Right lung (tissue), 10 donors: Measurements from ENCODE around the gene TPR. TPM values are rescaled to one million over a fixed set of nuclear protein-coding genes. Genes with fewer than 3 reads are reported as not detected.
"Not testable (repeated sequence)": the region's sequence is repeated elsewhere in the genome, so short reads cannot be mapped to it uniquely, and the experiment has no call there.

Experiments used
- DNase-seq, 2 donors: peaks; one replicate each; pipeline ENCODE4 v3.0.0-alpha.2; 2013
- long read RNA-seq, 8 donors: transcript quantifications; one replicate each; lab custom pipeline, GENCODE V29; 2026
- polyA plus RNA-seq, 5 donors: library from polyadenylated mRNA; unstranded; fragments of 120-200 nt; gene quantifications; one replicate each; pipeline versions ENCODE4 v1.2.1 to v1.2.3, GENCODE V29; 2013; ENCODE audit warnings: inconsistent platforms in 1 of 5, low replicate concordance in 1 of 5; ENCODE audit not compliant: insufficient read length in 5 of 5, insufficient read depth in 1 of 5

TPR gene
- polyA plus RNA-seq = 100 to 1,000 TPM in 4 of 5 donors, 10 to 100 TPM in 1; 78.6 to 134 (median 131) TPM
- long read RNA-seq, donor 1, partial matches to known transcripts = 85 of 90 reads
- long read RNA-seq, donor 1, other reads (novel, unspliced or antisense) = 5 of 90 reads
- long read RNA-seq, donor 2, partial matches to known transcripts = 18 of 18 reads
- long read RNA-seq, donor 2, other reads (novel, unspliced or antisense) = 0 of 18 reads
- long read RNA-seq, donor 3, partial matches to known transcripts = 34 of 34 reads
- long read RNA-seq, donor 3, other reads (novel, unspliced or antisense) = 0 of 34 reads
- long read RNA-seq, donor 4, partial matches to known transcripts = 26 of 26 reads
- long read RNA-seq, donor 4, other reads (novel, unspliced or antisense) = 0 of 26 reads
- long read RNA-seq, donor 5, partial matches to known transcripts = 75 of 76 reads
- long read RNA-seq, donor 5, other reads (novel, unspliced or antisense) = 0 of 76 reads
- long read RNA-seq, donor 6, partial matches to known transcripts = 58 of 59 reads
- long read RNA-seq, donor 6, other reads (novel, unspliced or antisense) = 0 of 59 reads
- long read RNA-seq, donor 7, partial matches to known transcripts = 48 of 48 reads
- long read RNA-seq, donor 7, other reads (novel, unspliced or antisense) = 0 of 48 reads
- long read RNA-seq, donor 8, partial matches to known transcripts = 18 of 18 reads
- long read RNA-seq, donor 8, other reads (novel, unspliced or antisense) = 0 of 18 reads

DNA sequence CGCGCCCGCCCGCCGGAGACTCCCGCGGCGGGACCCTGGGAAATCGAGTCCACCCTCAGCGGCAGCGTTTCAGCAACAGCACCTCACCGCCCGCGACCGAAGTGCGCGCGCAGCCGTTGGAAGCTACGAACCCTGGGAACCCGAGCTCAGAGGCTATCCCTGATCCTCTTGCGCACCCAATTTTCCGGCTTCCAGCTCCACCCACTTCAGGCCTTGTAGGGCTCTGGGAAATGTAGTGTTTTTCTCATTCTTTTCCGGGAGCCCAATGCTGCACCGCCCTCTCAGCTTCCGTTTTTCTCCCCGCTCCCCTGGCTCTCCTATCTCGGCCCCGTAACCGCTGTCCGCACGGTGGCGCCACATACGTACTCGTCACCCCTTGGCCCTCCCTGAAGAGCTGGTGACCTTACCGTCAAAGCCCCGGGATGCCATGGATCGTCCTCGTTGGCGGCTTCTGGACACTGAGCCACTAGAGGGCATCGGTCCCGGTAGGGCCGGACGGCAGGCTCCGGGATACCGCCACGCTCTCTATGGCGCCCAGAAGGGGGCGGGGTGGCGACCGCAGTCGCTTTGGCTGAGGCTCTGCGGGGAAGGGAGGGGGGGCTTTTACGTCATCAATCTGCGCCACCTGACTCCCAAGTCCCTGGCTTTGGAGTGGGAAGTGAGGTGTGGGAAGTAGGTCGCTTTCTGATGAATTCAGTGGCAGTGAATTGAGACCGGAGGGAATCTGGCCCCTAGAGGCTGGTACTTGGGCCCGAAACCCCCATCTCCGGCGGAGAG, at the start of gene TPR, which contains the start of gene ODR4:
Gene TPR (minus strand): TSS at position 102 of the 777 bp plus-strand sequence. CDS start 225 bp downstream, outside the sequence.
Gene ODR4 (plus strand): TSS at position 687 of the 777 bp plus-strand sequence. CDS start 3,948 bp downstream, outside the sequence.
- DNase-seq = peak; percentile 100

DNA sequence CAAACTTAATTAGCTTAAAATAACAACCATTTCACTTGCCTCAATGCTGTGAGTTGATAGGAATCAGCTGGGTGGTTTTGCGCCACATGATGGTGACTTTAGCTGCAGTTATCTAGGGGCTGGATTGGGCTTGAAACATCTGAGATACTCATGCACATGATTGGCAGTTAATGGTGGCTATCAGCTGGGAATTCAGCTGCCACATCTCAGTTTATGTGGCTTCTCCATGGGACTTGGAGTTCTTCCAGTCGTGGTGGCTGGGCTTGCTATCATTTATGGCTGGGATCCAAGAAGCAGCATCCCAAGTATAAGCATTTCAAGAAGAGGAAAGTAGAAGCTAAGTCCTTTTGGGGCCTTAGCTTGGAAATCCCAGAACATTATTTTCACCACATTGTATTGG, 49.5 kb upstream of the TPR start:
- peak; percentile 35 to 38 for DNase-seq

DNA sequence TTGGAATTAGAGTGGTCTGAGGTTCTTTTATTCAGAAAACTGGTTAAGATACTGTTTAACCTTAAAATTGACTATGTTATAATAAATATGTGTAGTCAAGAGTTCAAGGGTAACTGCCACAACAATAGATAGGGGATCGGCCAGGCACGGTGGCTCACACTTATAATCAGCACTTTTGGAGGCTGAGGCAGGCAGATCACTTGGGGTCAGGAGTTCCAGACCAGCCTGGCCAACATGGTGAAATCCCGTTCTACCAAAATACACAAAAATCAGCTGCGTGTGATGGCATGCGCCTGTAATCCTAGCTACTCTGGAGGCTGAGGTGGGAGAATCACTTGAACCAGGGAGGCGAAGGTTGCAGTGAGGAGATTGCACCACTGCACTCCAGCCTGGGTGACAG, 46.4 kb upstream of the TPR start:
- no peak for DNase-seq

DNA sequence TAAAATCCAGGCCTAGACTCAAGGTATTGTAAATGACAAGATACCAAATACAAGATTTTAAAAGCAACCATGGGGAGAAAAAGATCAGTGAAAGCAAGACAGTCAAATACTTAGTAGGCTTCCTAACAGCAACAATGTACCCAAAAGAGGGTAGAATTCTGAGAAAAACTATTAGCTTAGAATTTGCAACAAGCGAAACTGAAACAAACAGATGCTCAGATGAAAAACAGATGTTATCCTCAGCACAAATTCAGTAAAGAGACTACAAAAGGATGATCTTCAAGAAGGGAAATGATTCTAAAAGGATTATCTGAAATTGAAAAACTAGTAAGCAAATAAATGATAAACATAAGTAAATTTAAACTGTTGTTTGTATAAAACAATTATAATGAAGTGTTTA, 45.9 kb upstream of the TPR start:
- DNase-seq = peak; percentile 31 to 32

DNA sequence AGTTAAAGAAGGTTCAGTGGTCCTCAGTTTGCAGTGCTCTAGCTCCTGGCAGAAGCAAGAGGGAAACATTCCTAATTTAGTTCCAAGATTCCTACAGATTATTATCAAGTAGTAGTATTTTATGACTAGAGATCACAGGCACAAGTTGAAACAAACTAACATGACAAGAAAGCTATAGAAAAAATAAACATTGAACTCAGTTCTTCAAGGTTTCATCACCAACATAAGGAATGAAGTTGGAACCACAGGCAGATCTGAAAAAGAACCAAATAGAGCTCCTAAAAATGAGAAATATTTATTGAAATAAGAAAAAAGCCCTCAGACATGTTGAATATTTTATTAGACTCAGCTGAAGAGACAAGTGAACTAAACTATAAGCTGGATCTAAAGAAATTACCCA, 45.3 kb upstream of the TPR start:
- DNase-seq = no peak

DNA sequence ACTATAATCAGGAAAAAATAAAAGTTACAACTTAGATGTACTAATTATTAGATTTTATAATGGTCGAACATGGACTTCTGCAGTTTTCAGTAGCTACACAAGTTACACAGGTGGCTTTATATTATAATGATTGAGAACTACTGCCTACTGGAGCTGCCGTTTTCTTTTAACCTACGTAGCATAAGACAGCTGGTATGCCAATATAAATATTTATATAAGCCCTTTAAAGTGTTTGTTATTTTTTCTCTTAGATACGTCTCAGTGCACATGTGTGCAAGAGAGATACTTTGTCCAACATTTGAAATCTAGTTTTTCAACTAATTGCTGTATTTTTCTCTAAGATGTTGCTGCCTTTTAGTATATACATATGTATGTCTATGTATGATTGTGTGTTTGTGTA, 43.5 kb upstream of the TPR start:
- DNase-seq = no peak

DNA sequence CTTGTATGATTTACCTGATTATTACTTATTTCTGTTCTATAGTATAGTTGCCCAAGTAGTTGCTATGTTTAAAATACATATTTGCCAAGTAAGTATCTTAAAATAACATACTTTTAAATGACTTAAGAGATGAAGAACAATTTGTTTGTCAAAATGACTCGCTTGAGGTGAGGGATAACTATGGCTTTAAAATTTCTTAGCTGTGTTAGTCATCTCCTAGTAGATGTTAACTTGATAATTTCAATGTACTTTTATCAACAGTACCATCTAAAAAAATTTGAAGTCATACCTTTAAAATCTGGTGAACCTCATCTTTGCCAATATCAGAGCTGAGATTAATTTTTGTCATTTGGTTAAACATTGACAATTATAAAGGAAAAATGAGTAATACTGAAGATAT, 38.3 kb upstream of the TPR start:
- no peak for DNase-seq

DNA sequence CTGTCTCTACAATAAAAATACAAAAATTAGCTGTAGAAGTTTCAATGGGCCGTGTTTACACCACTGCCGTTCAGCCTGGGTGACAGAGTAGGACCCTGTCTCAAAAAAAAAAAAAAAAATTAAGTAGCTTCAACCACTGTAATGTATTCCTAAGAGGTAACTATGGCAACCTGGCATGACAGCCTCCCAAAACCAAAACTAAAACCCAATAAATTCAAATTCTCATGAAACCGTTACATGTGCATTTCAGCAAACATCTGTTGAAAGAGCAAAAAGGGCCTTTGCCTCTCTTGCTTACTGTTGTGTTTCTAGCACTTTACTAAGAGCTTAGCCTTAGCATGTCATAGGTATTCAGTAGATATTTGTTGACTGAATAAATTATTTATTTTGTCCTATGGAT, 34.0 kb upstream of the TPR start:
- no peak for DNase-seq

DNA sequence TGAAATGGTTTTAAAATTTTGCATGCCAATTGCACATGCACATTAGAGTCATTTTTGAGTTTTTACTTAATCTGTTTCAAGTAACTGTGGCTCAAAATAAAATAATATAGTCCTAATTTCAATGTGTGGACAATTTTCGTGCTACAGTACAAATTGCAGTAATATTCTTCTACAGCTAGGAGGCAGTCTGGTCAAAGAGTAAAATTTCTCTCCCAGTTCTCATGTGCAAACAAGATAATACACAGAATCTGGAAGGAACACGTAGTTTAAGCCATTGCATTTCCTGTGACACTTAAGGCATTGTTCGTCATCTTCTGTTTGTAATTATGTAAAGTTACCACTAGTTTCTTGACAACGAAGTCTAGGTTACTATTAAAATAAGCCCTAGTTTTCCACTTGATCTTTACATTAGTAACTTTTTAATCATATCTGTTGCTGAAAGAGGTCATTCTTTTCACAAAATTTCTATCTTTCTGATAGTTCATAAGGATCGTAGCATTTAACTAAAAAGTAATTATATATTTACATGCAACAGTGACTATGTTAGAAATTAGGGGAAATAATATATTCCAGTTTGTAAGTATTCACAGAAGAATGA, 29.5 kb upstream of the TPR start:
- DNase-seq = peak; percentile 12 to 32

DNA sequence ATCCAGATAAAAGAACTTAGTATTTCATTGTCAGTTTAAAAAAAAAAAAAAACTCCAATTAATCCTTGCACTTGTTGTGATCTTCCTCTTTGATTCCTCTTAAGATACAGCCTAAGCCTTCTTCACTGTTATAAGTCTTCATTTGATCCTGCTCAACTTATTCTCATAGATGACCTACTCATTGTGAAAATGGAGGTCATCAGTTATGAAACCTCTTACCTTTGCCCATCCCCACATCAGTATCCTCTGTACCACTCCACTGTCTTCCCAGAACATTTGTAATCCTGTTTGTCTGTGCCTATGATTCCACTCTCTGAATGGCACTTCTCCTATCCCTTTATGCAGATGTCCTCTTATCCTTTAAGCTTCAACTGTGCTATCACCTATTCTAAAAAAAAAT, 28.6 kb upstream of the TPR start:
- DNase-seq = no peak

DNA sequence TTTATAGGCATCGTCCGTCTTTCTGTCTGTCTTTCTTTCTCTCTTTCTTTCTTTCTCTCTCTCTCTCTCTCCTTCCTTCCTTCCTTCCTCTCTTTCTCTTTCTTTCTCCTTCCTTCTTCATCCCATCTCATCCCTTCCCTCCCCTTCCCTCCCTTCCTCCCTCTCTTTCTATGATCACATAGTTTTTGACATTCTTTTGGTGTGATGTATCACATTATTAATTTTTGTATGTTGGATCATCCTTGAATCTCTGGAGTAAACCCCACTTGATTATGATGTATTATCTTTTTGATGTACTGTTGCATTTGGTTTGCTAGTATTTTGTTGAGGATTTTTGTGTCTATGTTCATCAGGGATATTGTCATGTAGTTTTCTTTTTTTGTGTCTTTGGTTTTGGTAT, 26.4 kb upstream of the TPR start:
- DNase-seq = not testable (repeated sequence)

DNA sequence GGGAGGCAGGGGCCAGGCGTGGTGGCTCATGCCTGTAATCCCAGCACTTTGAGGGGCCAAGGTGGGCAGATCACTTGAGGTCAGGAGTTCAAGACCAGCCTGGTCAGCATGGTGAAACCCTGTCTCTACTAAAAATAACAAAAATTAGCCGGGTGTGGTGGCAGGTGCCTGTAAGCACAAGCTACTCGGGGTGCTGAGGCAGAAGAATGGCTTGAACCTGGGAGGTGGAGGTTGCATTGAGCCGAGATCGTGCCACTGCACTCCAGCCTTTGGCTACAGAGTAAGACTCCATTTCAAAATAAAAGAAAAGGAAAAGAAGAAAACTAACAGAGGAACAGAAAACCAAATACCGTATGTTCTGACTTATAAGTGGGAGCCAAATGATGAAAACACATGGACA, 17.7 kb upstream of the TPR start:
- not testable (repeated sequence) for DNase-seq

DNA sequence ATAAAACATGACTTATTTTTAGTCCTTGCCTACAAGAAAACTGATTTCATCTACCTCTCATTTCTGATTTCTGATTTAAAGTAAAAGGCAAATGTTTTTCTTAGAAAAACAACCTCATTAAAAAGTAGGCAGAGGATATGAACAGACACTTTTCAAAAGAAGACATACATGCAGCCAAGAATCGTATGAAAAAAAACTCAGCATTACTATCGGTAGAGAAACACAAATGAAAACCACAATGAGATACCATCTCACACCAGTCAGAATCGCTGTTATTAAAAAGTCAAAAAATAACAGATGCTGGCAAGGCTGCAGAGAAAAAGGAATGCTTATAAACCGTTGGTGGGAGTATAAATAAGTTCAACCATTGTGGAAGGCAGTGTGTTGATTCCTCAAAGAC, 16.8 kb upstream of the TPR start:
- no peak for DNase-seq

DNA sequence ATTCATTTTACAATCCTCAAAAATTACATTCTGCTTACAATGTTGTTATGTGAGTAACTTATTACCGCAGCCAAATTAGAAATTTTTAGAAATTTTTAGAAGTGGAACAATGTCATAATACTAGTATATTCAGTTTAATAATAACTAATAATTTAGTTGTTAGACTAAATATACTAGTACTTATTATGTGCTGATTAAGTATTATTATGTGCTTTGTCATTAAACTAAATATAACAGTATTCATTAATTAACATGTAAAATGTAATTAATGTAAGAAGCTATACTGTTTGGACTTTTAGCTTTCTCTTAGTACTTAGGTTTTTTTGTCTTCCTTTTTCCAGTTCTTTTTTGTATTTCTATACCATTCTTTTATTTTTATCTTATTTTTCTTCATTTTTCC, 15.9 kb upstream of the TPR start:
- DNase-seq = no peak

DNA sequence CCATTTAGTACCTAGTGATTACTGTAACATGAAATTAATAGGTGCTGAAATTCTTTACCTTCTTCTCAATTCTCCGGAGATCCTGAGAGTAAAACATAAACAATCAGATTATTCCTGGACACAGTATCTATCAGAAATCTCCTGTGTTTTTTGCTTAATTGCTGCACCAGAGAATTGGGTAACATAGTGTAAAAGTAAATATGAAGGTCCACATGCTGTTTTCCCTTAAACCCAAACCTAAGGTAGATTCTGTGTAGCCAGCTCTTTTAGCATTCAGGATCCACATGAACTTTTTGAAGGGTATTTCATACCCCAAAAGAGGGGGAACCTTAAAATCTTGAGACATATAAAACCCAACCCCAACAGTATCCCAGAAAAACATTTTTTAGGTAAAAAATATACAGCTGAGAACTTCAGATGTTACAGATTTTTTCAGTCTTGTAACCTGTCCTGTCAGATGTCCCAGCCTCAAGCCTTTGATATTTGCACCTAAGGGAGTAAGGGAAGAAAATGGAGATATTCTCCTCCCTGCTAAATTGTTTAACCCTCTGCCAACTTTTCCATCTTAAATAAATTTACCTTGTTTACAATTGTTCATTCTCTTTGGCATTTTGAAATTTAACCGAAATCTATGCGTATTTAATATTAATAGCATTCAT, 11.8 kb upstream of the TPR start:
- no peak for DNase-seq

DNA sequence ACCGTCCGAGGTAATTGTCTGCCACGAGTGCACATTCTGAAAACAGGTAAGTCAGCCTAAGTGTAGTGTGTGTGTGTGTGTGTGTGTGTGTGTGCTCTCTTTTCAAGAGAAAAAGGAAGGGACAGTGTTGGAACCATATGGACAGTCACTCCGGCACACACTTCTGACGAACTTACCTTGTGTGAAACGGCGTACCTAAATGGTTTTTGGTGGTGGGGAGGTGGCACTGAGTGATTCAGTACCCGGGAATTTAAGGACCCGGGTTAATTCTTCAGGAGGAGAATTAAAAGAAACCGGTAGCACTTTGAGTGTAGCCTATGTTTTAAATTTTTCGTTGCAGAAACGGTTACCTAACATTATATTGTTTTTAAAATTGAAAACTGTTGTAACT, 871 bp upstream of the TPR start:
- DNase-seq = no peak

DNA sequence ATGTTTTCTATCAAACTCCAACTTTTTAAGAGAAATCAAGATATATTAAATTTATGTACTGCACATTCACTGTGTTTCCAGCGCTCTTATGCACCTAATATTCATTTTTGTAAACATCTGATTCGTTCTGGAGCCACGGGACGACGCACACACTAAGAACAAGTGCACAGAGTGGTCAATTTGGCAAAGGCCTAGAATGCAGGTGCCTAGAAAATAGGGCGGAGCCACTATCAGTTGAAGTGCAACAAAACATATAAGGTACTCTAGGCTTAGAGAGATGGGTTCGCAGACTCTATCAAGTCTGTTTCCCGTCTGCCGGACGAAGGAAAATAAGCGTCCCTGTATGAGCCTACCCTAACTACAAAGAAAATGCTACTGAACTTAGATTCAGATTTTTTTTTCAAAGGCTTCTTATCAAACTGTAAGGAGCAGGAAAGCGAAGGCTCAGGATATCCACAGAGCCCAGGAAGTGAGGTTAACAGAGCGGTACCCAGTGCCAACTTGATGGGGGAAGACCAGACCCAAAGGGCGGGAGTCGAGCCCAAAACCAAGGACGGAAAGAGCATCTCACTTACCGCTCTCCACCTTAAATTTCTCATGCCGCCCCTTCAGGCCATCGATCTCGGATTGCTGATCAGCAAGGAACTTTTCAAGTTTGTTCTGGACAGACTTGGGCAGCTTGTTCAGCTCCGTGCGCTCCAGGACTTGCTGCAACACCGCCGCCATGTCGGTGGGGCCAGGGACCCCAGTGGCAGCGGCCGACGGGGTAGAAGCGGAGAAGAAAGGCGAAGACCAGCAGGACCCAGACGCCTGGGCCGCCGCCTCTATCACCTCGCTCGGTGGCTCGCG, 526 bp downstream of the TPR start:
- no peak for DNase-seq

DNA sequence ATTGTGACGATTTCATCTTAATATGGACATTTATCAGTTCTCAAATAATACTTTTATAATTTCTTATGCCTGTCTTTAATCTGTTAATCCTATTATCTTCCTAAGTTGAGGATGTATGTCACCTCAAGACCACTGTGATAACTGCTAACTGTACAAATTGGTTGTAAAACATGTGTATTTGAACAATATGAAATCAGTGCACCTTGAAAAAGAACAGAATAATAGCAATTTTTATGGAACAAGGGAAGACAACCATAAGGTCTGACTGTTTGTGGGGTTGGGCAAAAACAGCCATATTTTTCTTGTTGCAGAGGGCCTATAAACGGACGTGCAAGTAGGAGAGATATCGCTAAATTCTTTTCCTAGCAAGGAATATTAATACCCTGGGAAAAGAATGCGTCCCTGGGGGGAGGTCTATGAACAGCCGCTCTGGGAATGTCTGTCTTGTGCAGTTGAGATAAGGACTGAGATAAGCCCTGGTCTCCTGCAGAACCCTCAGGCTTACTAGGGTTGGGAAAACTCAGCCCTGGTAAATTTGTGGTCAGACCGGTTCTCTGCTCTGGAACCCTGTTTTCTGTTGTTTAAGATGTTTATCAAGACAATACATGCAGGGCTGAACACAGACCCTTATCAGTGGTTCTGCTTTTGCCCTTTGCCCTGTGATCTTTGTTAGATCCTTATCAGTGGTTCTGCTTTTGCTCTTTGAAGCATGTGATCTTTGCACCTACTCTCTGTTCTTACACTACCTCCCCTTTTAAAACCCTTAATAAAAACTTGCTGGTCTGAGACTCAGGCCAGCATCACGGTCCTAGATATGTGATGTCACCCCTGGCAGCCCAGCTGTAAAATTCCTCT, 27.0 kb downstream of the TPR start:
- DNase-seq = not testable (repeated sequence)

DNA sequence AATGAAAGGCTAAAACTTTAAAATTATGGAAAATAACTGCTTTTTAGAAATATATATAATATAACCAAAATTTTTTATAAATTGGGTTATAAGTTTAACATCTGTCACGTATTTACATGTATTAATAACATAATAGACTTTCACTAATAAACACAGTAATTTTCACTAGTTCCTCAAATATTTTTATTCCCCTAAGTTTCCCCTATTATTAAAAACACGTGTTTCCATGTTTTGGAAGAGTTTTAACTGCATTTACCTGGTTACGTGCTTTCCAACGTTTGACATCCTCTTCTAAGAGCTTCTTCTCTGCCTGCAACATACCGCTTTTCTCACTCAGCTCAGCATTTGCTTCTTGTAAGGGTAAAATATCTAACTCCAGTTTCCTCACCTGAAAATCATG, 34.3 kb downstream of the TPR start:
- DNase-seq = no peak
